HUES64 (cell line): Measurements from ENCODE around the gene KCNS3.
A peak's percentile ranks its signal among the peaks of the same experiment; 100 is the strongest.

Experiments
- H3K27ac ChIP-seq: 2 replicates; pipeline ENCODE4 v1.7.0; 2013; ENCODE audit warnings: low read depth, low read length, inconsistent platforms
- H3K27me3 ChIP-seq: 2 replicates; pipeline ENCODE4 v1.6.1; 2013; ENCODE audit warnings: mild to moderate bottlenecking, low read length; ENCODE audit not compliant: insufficient read depth
- H3K36me3 ChIP-seq: 2 replicates; pipeline ENCODE4 v1.6.1; 2013; ENCODE audit warnings: mild to moderate bottlenecking, low read length; ENCODE audit not compliant: insufficient read depth
- H3K4me1 ChIP-seq: 2 replicates; pipeline ENCODE4 v1.6.1; 2013; ENCODE audit warnings: mild to moderate bottlenecking, low read length, moderate library complexity; ENCODE audit not compliant: insufficient read depth
- H3K4me3 ChIP-seq: 2 replicates; pipeline ENCODE4 v1.5.1; 2013; ENCODE audit warnings: mild to moderate bottlenecking, low read length, moderate library complexity
- H3K9ac ChIP-seq: 2 replicates; pipeline ENCODE4 v1.6.1; 2013; ENCODE audit warnings: mild to moderate bottlenecking, low read depth, low read length
- H3K9me3 ChIP-seq: 2 replicates; pipeline ENCODE4 v1.6.1; 2013; ENCODE audit warnings: low read depth, low read length; ENCODE audit not compliant: insufficient read depth
- WGBS: fragments of 150-250, 120-280 bp; methylation state at CpG from one replicate; pipeline ENCODE4 v1.1.7; 2013; ENCODE audit warnings: missing lambda C conversion rate; 5-methylcytosine and 5-hydroxymethylcytosine counted together

KCNS3 gene

GRCh38 chr2:17912266-17912691 is 33.8 kb downstream of the KCNS3 start:
- Histone ChIP-seq H3K4me3 (no peak overlapping the region), H3K9ac (no peak overlapping the region), H3K9me3 (0 out of 2 replicates have a peak, but pooled peaks cover 2% of the 10 kb centered on the region), H3K36me3 (no peaks in the 10 kb centered on the region), H3K27me3 (no peaks in the 10 kb centered on the region), H3K27ac (no peak overlapping the region), H3K4me1 (peaks cover 17% of the 10 kb centered on the region; the same call in 1 of the 2 replicates)
- WGBS: 92% methylated on average over 4 of the region's 5 CpGs

- Histone ChIP-seq H3K36me3 (no peaks in the 10 kb centered on the region; the same call in 1 of the 2 replicates), H3K9ac (no peak overlapping the region), H3K27me3 (no peaks in the 10 kb centered on the region), H3K9me3 (no peaks in the 10 kb centered on the region), H3K4me1 (peaks cover 17% of the 10 kb centered on the region; the same call in 1 of the 2 replicates), H3K4me3 (no peak overlapping the region), H3K27ac (no peak overlapping the region)
- WGBS: 27% methylated on average over 3 of the region's 3 CpGs
Observed at GRCh38 chr2:17915099-17915498, 36.6 kb downstream of the KCNS3 start.

GRCh38 chr2:17915811-17916518 is 37.5 kb downstream of the KCNS3 start:
- 100% methylated on average over 1 of the region's 1 CpG for WGBS
- no peaks in the 10 kb centered on the region; the same call in 1 of the 2 replicates for H3K36me3 ChIP-seq
- no peaks in the 10 kb centered on the region for H3K27me3 ChIP-seq
- no peak overlapping the region for H3K27ac ChIP-seq
- no peaks in the 10 kb centered on the region for H3K9me3 ChIP-seq
- H3K9ac ChIP-seq: no peak overlapping the region
- peaks cover 17% of the 10 kb centered on the region; the same call in 1 of the 2 replicates for H3K4me1 ChIP-seq
- no peak overlapping the region for H3K4me3 ChIP-seq

- Histone ChIP-seq H3K4me1 (peaks cover 17% of the 10 kb centered on the region; the same call in 1 of the 2 replicates), H3K9ac (no peak overlapping the region), H3K4me3 (no peak overlapping the region), H3K27ac (no peak overlapping the region), H3K9me3 (no peaks in the 10 kb centered on the region), H3K36me3 (no peaks in the 10 kb centered on the region; the same call in 1 of the 2 replicates), H3K27me3 (no peaks in the 10 kb centered on the region)
Observed at GRCh38 chr2:17916584-17916983, 38.1 kb downstream of the KCNS3 start.

- Histone ChIP-seq H3K9me3 (no peaks in the 10 kb centered on the region), H3K36me3 (no peaks in the 10 kb centered on the region; the same call in 1 of the 2 replicates), H3K27me3 (no peaks in the 10 kb centered on the region), H3K9ac (no peak overlapping the region), H3K4me1 (peaks cover 14% of the 10 kb centered on the region; the same call in 1 of the 2 replicates), H3K27ac (no peak overlapping the region), H3K4me3 (no peak overlapping the region)
- WGBS: 84% methylated on average over 1 of the region's 1 CpG
Observed at GRCh38 chr2:17918789-17919188, 40.3 kb downstream of the KCNS3 start.

- Histone ChIP-seq H3K9ac (no peak overlapping the region), H3K27ac (no peak overlapping the region), H3K27me3 (no peaks in the 10 kb centered on the region), H3K4me3 (no peak overlapping the region), H3K9me3 (peaks cover 4% of the 10 kb centered on the region; the same call in 1 of the 2 replicates), H3K36me3 (peaks cover 16% of the 10 kb centered on the region; the same call in 1 of the 2 replicates), H3K4me1 (peaks cover 16% of the 10 kb centered on the region; the same call in 1 of the 2 replicates)
- WGBS: 89% methylated on average over 4 of the region's 4 CpGs
Observed at GRCh38 chr2:17930773-17931172, 52.3 kb downstream of the KCNS3 start.

GRCh38 chr2:17933256-17933655 is 54.8 kb downstream of the KCNS3 start:
- no peak overlapping the region for H3K4me3 ChIP-seq

GRCh38 chr2:17934721-17935120 is 56.3 kb downstream of the KCNS3 start:
- Histone ChIP-seq H3K27ac (no peak overlapping the region), H3K9ac (peak overlapping the region; percentile 23; the same call in 1 of the 2 replicates), H3K27me3 (no peaks in the 10 kb centered on the region), H3K9me3 (0 out of 2 replicates have a peak, but pooled peaks cover 3% of the 10 kb centered on the region), H3K36me3 (peaks cover 16% of the 10 kb centered on the region; the same call in 1 of the 2 replicates), H3K4me3 (no peak overlapping the region), H3K4me1 (peaks cover 20% of the 10 kb centered on the region; the same call in 1 of the 2 replicates)
- 92% methylated on average over 4 of the region's 4 CpGs for WGBS

More at GRCh38 chr2:17933256-17933655, 54.8 kb downstream of the KCNS3 start:
- no peak overlapping the region for H3K9ac ChIP-seq
- H3K9me3 ChIP-seq: 0 out of 2 replicates have a peak, but pooled peaks cover 3% of the 10 kb centered on the region
- no peak overlapping the region for H3K27ac ChIP-seq
- H3K36me3 ChIP-seq: peaks cover 16% of the 10 kb centered on the region; the same call in 1 of the 2 replicates
- 88% methylated on average over 3 of the region's 3 CpGs for WGBS
- H3K27me3 ChIP-seq: no peaks in the 10 kb centered on the region
- H3K4me1 ChIP-seq: peaks cover 20% of the 10 kb centered on the region; the same call in 1 of the 2 replicates

GRCh38 chr2:17935242-17935885 is 56.9 kb downstream of the KCNS3 start:
- H3K36me3 ChIP-seq: peaks cover 16% of the 10 kb centered on the region; the same call in 1 of the 2 replicates
- no peaks in the 10 kb centered on the region for H3K27me3 ChIP-seq
- WGBS: 85% methylated on average over 5 of the region's 6 CpGs
- 0 out of 2 replicates have a peak, but pooled peaks cover 3% of the 10 kb centered on the region for H3K9me3 ChIP-seq
- no peak overlapping the region for H3K27ac ChIP-seq
- H3K4me3 ChIP-seq: no peak overlapping the region
- no peak overlapping the region for H3K9ac ChIP-seq
- H3K4me1 ChIP-seq: peaks cover 20% of the 10 kb centered on the region; the same call in 1 of the 2 replicates

- Histone ChIP-seq H3K4me1 (peaks cover 20% of the 10 kb centered on the region; the same call in 1 of the 2 replicates), H3K27me3 (no peaks in the 10 kb centered on the region), H3K4me3 (no peak overlapping the region), H3K36me3 (peaks cover 9% of the 10 kb centered on the region; the same call in 1 of the 2 replicates), H3K9ac (no peak overlapping the region), H3K9me3 (0 out of 2 replicates have a peak, but pooled peaks cover 3% of the 10 kb centered on the region), H3K27ac (no peak overlapping the region)
- 92% methylated on average over 1 of the region's 1 CpG for WGBS
Observed at GRCh38 chr2:17936599-17936998, 58.1 kb downstream of the KCNS3 start.
